ENCODE results near the gene HES3.

The HES3 gene

DNA sequence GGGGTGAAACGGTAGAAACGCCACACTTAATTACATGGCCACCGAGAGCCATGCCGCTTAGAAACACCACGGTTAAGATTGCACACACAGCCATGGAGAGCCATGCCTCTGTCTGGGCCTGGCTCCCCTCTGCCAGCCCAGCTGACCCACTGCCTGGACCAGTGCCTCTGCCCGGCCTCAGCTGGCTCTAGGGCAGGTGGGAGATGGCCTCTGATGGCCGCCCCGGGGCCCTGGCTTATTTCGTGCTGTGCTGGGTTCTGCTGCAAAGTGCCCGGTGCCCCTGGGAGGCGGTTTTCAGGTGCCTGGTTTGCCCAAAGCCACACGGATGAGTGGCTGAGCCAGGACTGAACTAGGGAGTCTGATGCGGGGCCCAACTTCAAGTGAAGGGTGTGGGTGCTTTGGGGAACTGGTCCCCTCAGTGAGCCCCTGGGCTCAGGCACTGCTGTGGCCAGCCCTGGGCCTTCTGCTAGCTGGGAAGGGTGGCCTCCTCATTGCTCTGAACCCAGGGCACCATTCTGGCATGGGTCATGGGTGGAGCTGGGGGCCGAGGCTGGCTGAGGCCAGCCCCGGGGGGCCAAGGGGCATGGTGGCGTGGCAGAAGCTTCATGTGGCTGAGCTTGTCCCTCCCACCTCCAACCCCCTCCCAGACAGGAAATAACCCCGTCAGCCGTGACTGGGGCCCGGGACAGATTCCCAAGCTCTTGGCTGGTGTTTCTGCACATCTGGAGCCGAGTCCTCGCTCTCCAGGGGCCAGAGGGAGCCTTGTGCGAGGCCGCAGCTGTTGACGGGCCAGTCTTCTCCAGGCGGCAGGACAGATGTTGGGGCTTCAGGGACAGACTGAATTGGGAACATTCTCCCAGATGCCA lies 18.8 kb downstream of the HES3 start:
- no peaks in the 10 kb centered on the region for H3K36me3 ChIP-seq (ENCODE audit: control insufficient read depth, insufficient read depth, low read length)
- peaks cover 14% of the 10 kb centered on the region for H3K4me1 ChIP-seq (ENCODE audit: control insufficient read depth, insufficient read depth, low read length, poor library complexity, severe bottlenecking)
- no peak overlapping the region for H3K27ac ChIP-seq (ENCODE audit: insufficient read depth, low read length, poor library complexity, severe bottlenecking)
- DNase-seq: no peak
- H3K27me3 ChIP-seq (replicated peaks; ENCODE audit: control insufficient read depth, insufficient read depth, low read length, poor library complexity, severe bottlenecking): no peaks in the 10 kb centered on the region
- no peaks in the 10 kb centered on the region for H3K9me3 ChIP-seq (ENCODE audit: control insufficient read depth, low read length)
- H3K4me3 ChIP-seq (ENCODE audit: insufficient read depth, low read depth, low read length, poor library complexity, severe bottlenecking): no peak overlapping the region

DNA sequence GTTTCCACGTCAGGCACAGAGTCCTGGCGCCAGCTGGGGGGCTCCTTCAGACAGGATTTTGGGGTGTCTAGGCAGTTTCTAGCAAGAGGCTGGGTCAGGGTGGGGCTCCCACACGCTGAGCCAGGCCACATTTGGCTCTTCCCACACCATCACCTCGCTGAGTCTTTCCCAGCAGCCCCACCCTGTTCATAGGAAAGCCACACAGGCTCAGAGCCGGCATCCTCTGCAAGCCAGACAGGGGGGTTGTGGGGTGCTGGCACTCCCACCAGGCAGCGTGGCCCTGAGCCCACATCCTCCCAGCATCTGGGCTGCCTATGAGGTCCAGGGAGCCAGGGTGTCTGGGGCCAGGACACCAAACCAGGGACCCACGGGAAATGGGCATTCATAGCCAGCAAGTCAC lies 19.7 kb downstream of the HES3 start:
- DNase-seq: no peak
- Histone ChIP-seq H3K9me3 (ENCODE audit: control insufficient read depth, low read length) (no peaks in the 10 kb centered on the region), H3K4me1 (ENCODE audit: control insufficient read depth, insufficient read depth, low read length, poor library complexity, severe bottlenecking) (peaks cover 14% of the 10 kb centered on the region), H3K36me3 (ENCODE audit: control insufficient read depth, insufficient read depth, low read length) (no peaks in the 10 kb centered on the region), H3K27me3 (replicated peaks; ENCODE audit: control insufficient read depth, insufficient read depth, low read length, poor library complexity, severe bottlenecking) (no peaks in the 10 kb centered on the region), H3K4me3 (ENCODE audit: insufficient read depth, low read depth, low read length, poor library complexity, severe bottlenecking) (no peak overlapping the region), H3K27ac (ENCODE audit: insufficient read depth, low read length, poor library complexity, severe bottlenecking) (no peak overlapping the region)

DNA sequence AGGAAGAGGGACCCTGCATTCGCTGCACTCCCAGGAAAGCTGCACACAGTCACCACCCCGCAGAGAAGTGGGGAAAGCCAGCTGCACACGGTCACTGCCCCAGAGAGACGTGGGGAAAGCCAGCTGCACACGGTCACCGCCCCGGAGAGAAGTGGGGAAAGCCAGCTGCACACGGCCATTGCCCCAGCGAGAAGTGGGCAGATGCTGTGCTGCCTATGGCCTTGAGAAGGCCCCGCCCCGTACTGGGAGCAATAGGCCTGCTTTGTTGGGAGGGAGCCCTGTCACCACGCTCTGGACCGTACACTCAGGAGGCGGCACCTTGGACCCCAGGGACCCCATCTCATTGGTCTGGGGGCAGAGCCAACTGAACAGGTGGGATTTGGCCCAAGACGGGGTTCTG lies 21.2 kb downstream of the HES3 start:
- H3K27ac ChIP-seq (ENCODE audit: insufficient read depth, low read length, poor library complexity, severe bottlenecking): no peak overlapping the region
- H3K4me3 ChIP-seq (ENCODE audit: insufficient read depth, low read depth, low read length, poor library complexity, severe bottlenecking): no peak overlapping the region
- H3K27me3 ChIP-seq (replicated peaks; ENCODE audit: control insufficient read depth, insufficient read depth, low read length, poor library complexity, severe bottlenecking): no peaks in the 10 kb centered on the region
- H3K4me1 ChIP-seq (ENCODE audit: control insufficient read depth, insufficient read depth, low read length, poor library complexity, severe bottlenecking): peaks cover 6% of the 10 kb centered on the region
- DNase-seq: no peak
- no peaks in the 10 kb centered on the region for H3K9me3 ChIP-seq (ENCODE audit: control insufficient read depth, low read length)
- H3K36me3 ChIP-seq (ENCODE audit: control insufficient read depth, insufficient read depth, low read length): no peaks in the 10 kb centered on the region

DNA sequence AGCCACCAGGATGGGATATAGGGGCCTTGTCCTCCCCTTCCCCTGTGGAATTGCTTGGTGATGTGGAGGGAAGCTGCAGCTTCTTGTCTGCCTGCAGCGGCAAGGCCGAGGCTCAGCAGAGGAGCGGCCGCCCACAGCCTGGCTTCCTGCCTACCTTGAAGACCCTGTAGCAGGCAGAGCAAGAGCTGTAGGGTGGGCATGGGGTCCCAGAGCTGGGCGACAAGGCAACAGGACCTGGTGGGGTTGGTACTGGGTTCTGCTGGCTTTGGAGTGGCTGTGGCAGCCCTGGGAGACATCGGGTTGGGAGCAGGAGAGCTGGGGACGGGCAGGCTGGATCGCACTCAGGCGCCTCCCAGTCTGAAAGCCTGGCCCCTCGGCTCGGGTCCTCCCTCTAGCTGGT lies 22.7 kb downstream of the HES3 start:
- Histone ChIP-seq H3K4me3 (ENCODE audit: insufficient read depth, low read depth, low read length, poor library complexity, severe bottlenecking) (no peak overlapping the region), H3K4me1 (ENCODE audit: control insufficient read depth, insufficient read depth, low read length, poor library complexity, severe bottlenecking) (peaks cover under 1% of the 10 kb centered on the region), H3K9me3 (ENCODE audit: control insufficient read depth, low read length) (no peaks in the 10 kb centered on the region), H3K36me3 (ENCODE audit: control insufficient read depth, insufficient read depth, low read length) (no peaks in the 10 kb centered on the region), H3K27ac (ENCODE audit: insufficient read depth, low read length, poor library complexity, severe bottlenecking) (no peak overlapping the region), H3K27me3 (replicated peaks; ENCODE audit: control insufficient read depth, insufficient read depth, low read length, poor library complexity, severe bottlenecking) (no peaks in the 10 kb centered on the region)
- DNase-seq: no peak

DNA sequence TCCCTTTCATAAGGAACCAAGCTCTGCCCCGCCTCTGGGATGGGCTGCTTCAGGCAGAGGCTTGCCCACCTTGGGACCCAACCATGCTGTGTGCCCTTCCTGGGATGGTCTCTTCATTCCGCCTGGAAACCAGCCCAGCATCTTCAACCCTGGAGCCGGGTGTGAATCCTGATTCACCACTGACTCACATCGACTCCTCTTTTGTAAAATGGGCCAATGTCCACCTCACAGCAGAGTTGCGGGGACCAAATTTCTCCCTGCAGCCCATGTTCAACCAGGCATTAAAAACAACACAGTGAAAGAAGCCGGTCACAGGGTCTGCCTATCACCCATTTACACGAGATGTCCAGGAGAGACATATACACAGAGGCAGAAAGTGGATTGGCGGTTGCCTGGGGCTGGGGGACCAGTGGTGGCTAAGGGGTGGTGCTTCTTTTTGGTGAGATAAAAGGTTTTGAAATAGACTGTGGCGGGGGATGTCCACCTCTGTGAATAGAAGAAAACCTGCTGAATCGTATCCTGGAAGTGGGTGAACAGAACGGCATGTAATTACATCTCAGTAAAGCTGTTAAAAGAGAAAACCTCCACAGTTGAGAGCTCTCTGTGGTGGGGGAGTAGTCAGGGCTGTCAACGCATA lies 23.8 kb downstream of the HES3 start:
- Histone ChIP-seq H3K27me3 (replicated peaks; ENCODE audit: control insufficient read depth, insufficient read depth, low read length, poor library complexity, severe bottlenecking) (no peaks in the 10 kb centered on the region), H3K9me3 (ENCODE audit: control insufficient read depth, low read length) (no peaks in the 10 kb centered on the region), H3K27ac (ENCODE audit: insufficient read depth, low read length, poor library complexity, severe bottlenecking) (no peak overlapping the region), H3K4me3 (ENCODE audit: insufficient read depth, low read depth, low read length, poor library complexity, severe bottlenecking) (no peak overlapping the region), H3K36me3 (ENCODE audit: control insufficient read depth, insufficient read depth, low read length) (no peaks in the 10 kb centered on the region), H3K4me1 (ENCODE audit: control insufficient read depth, insufficient read depth, low read length, poor library complexity, severe bottlenecking) (no peaks in the 10 kb centered on the region)
- DNase-seq: no peak

DNA sequence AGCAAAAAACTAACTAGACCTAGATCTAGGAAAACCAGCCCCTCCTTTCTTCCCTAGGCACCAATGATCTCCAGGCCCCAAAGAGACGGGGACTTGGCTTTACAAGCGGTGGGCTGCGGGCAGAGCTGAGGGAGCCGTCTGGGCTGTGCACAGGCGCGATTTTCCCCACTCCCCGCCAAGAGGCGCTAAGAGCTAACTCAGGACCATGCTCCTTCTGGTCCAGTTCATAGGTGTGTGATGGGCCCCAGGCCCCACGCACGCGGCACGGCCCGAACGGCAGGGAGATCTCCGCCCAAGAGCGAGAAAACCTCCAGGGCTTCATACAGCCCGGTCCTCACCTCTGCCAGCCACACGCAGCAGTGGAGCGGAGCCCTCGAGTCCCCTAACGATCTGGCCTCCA lies 24.4 kb downstream of the HES3 start:
- H3K4me1 ChIP-seq (ENCODE audit: control insufficient read depth, insufficient read depth, low read length, poor library complexity, severe bottlenecking): no peaks in the 10 kb centered on the region
- H3K36me3 ChIP-seq (ENCODE audit: control insufficient read depth, insufficient read depth, low read length): no peaks in the 10 kb centered on the region
- H3K27me3 ChIP-seq (replicated peaks; ENCODE audit: control insufficient read depth, insufficient read depth, low read length, poor library complexity, severe bottlenecking): no peaks in the 10 kb centered on the region
- no peak overlapping the region for H3K27ac ChIP-seq (ENCODE audit: insufficient read depth, low read length, poor library complexity, severe bottlenecking)
- no peak overlapping the region for H3K4me3 ChIP-seq (ENCODE audit: insufficient read depth, low read depth, low read length, poor library complexity, severe bottlenecking)
- no peaks in the 10 kb centered on the region for H3K9me3 ChIP-seq (ENCODE audit: control insufficient read depth, low read length)
- no peak for DNase-seq

DNA sequence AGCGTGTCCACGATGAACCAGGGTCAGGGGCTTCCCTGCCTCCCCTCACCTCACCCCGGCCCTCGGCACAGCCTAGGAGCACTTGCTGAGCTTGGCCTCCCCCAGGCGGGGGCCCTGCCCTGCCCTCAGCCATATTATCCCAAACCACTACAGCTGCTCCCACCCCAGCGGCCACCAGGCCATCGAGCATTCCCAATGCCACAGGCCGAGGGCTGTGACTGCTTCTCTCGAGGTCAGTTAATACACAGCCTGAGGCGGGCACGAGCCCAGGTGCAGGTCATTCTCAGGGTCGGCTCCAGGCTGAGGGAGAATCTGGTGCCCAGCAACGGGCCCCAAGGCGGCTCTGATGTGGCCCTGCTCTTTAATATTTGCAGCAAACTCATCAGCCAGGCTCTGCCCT lies 25.3 kb downstream of the HES3 start:
- no peaks in the 10 kb centered on the region for H3K36me3 ChIP-seq (ENCODE audit: control insufficient read depth, insufficient read depth, low read length)
- no peaks in the 10 kb centered on the region for H3K9me3 ChIP-seq (ENCODE audit: control insufficient read depth, low read length)
- H3K27ac ChIP-seq (ENCODE audit: insufficient read depth, low read length, poor library complexity, severe bottlenecking): no peak overlapping the region
- no peak for DNase-seq
- no peak overlapping the region for H3K4me3 ChIP-seq (ENCODE audit: insufficient read depth, low read depth, low read length, poor library complexity, severe bottlenecking)
- no peaks in the 10 kb centered on the region for H3K4me1 ChIP-seq (ENCODE audit: control insufficient read depth, insufficient read depth, low read length, poor library complexity, severe bottlenecking)
- H3K27me3 ChIP-seq (replicated peaks; ENCODE audit: control insufficient read depth, insufficient read depth, low read length, poor library complexity, severe bottlenecking): no peaks in the 10 kb centered on the region

DNA sequence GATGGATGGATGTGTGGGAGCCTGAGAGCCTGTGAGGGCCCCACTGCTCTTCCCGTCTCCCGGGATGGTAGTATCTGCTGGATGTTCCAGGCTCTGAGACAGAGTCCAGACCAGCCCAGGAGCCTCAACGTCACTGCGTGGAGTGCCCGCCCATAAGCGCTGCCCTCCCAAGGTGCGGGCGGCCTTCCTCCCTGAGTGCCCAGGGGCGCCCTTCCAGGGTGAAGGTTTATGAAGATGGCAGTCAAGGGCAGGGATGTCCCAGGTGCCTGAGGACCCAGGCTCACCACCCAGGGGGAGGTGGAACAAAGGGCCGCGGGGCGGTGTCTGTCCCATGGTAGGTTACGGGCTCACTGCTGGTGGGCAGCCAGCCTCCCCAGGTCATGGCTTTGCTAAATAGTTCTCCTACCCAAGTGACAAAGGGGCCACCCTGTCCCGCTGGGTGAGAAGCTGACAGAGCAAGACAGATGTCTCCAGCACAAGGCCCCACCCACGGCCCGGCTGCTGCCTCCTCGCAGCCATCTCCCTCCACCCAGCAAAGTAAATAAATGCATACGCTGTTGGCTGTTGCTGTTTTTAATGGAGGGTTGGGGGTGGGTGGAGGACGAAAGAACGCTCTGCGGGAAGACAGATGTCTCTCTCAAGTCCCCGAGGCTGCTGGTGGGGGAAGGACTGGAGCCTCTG lies 25.9 kb downstream of the HES3 start:
- no peak for DNase-seq
- no peaks in the 10 kb centered on the region for H3K4me1 ChIP-seq (ENCODE audit: control insufficient read depth, insufficient read depth, low read length, poor library complexity, severe bottlenecking)
- H3K36me3 ChIP-seq (ENCODE audit: control insufficient read depth, insufficient read depth, low read length): no peaks in the 10 kb centered on the region
- no peak overlapping the region for H3K4me3 ChIP-seq (ENCODE audit: insufficient read depth, low read depth, low read length, poor library complexity, severe bottlenecking)
- H3K27ac ChIP-seq (ENCODE audit: insufficient read depth, low read length, poor library complexity, severe bottlenecking): no peak overlapping the region
- H3K27me3 ChIP-seq (replicated peaks; ENCODE audit: control insufficient read depth, insufficient read depth, low read length, poor library complexity, severe bottlenecking): no peaks in the 10 kb centered on the region
- H3K9me3 ChIP-seq (ENCODE audit: control insufficient read depth, low read length): no peaks in the 10 kb centered on the region

DNA sequence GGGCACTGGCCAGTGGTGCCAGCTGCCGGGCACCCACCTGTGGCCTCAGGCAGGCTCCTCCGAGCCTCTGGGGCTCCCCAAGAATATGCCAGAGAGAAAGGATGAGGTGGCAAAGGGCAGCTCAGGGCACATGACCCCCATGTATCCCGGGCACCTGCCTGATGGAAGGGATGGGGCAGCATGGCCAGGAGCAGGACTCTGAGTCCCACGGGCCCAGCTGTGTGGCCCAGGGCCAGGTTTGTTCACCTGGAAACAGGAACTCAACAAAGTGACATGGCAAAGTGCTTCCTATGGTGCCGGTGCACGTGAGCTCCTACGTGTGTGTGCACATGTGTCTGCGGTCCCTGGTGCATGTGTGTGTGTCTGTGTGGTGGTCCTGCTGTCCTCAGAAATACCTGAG lies 26.4 kb downstream of the HES3 start:
- H3K4me1 ChIP-seq (ENCODE audit: control insufficient read depth, insufficient read depth, low read length, poor library complexity, severe bottlenecking): no peaks in the 10 kb centered on the region
- H3K27me3 ChIP-seq (replicated peaks; ENCODE audit: control insufficient read depth, insufficient read depth, low read length, poor library complexity, severe bottlenecking): no peaks in the 10 kb centered on the region
- no peak overlapping the region for H3K27ac ChIP-seq (ENCODE audit: insufficient read depth, low read length, poor library complexity, severe bottlenecking)
- no peak overlapping the region for H3K4me3 ChIP-seq (ENCODE audit: insufficient read depth, low read depth, low read length, poor library complexity, severe bottlenecking)
- H3K9me3 ChIP-seq (ENCODE audit: control insufficient read depth, low read length): no peaks in the 10 kb centered on the region
- DNase-seq: no peak
- H3K36me3 ChIP-seq (ENCODE audit: control insufficient read depth, insufficient read depth, low read length): no peaks in the 10 kb centered on the region

DNA sequence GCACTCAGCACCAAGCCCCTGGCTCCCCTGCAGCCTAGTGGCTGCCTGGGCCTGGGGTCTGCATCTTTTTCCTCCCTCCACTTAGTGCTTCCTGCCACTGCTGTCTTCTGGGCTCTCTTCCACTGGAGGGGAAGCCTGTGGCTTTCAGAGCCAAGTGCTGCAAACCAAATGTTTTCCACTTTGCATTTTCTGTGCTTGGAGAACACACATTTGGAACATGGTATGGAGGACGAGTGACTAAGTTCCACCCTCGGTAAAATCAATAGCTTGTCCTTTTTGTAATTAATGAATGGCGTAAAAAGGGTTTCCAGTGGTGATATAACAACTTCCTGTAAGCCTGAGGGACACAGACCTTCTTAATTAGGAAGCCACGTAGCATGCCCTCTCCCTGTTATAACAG lies 27.0 kb downstream of the HES3 start:
- Histone ChIP-seq H3K36me3 (ENCODE audit: control insufficient read depth, insufficient read depth, low read length) (no peaks in the 10 kb centered on the region), H3K9me3 (ENCODE audit: control insufficient read depth, low read length) (no peaks in the 10 kb centered on the region), H3K4me1 (ENCODE audit: control insufficient read depth, insufficient read depth, low read length, poor library complexity, severe bottlenecking) (no peaks in the 10 kb centered on the region), H3K27me3 (replicated peaks; ENCODE audit: control insufficient read depth, insufficient read depth, low read length, poor library complexity, severe bottlenecking) (no peaks in the 10 kb centered on the region), H3K27ac (ENCODE audit: insufficient read depth, low read length, poor library complexity, severe bottlenecking) (no peak overlapping the region), H3K4me3 (ENCODE audit: insufficient read depth, low read depth, low read length, poor library complexity, severe bottlenecking) (no peak overlapping the region)
- DNase-seq: no peak
